GM12878 (cell line): ENCODE data around the gene NCKAP5. TPM values are rescaled to one million over a fixed set of nuclear protein-coding genes. Genes with fewer than 3 reads are reported as not detected.

Source experiments
- ATAC-seq: fragments of 200-7000 bp; cut with Tn5 transposase; 3 replicates; pipeline ENCODE4 v1.9.1; 2020; ENCODE audit warnings: mild to moderate bottlenecking, moderate library complexity
- BruUV-seq: library from RNA; stranded (reverse); fragments of 400-500 nt; replicated peaks from 2 replicates; lab custom pipeline; 2021; lab: Mats Ljungman, UMichigan
- CTCF ChIA-PET: fragments of 300-600 bp; sonication (Branson Sonifier 250); formaldehyde crosslinking; extraction: SDS; loops from one replicate; lab custom pipeline; 2021; ENCODE audit warnings: inconsistent platforms; lab: Yijun Ruan, JAX
- POLR2A ChIA-PET: fragments of 350-600 bp; formaldehyde crosslinking; extraction: SDS; loops from one replicate; lab custom pipeline; 2021; ENCODE audit warnings: inconsistent platforms; lab: Charles Lee
- RAD21 ChIA-PET: fragments of 300-600 bp; sonication (Branson Sonifier 250); formaldehyde crosslinking; loops from one replicate; lab custom pipeline; 2023; ENCODE audit warnings: antibody characterized with exemption; ENCODE audit not compliant: unreplicated experiment; lab: Charles Lee
- SMC1A ChIA-PET: fragments of 300-600 bp; sonication (Branson Sonifier 250); formaldehyde crosslinking; loops from one replicate; lab custom pipeline; 2023; ENCODE audit not compliant: unreplicated experiment, uncharacterized antibody; lab: Charles Lee
- DNase-seq: peaks from one replicate; pipeline ENCODE4 v3.0.0-alpha.2; 2011; ENCODE audit warnings: low read depth, low spot score
- FAIRE-seq: peaks from 3 replicates; lab custom pipeline; 2011; peaks lifted over from hg19 to GRCh38; lab: Jason Lieb, UNC
- H2AFZ ChIP-seq: 2 replicates; pipeline ENCODE4 v1.6.0; 2011; ENCODE audit warnings: low read depth, low read length, control low read depth; ENCODE audit not compliant: control insufficient read depth
- H3K27ac ChIP-seq: 2 replicates; pipeline ENCODE4 v1.5.1; 2011; ENCODE audit warnings: control low read depth; ENCODE audit not compliant: control insufficient read depth, insufficient read depth
- H3K27me3 ChIP-seq, 2 experiments: replicated peaks in 1 of 2; 2 replicates each; pipeline versions ENCODE4 v1.6.0 to v1.6.1; 2011; ENCODE audit warnings: low read length in 1 of 2; ENCODE audit not compliant: control insufficient read depth in 2 of 2, insufficient read depth in 2 of 2
- H3K36me3 ChIP-seq, 2 experiments: 2 replicates each; pipeline ENCODE4 v1.5.1; 2011; ENCODE audit warnings: low read length in 1 of 2; ENCODE audit not compliant: control insufficient read depth in 2 of 2, insufficient read depth in 2 of 2
- H3K4me1 ChIP-seq: 2 replicates; pipeline ENCODE4 v1.6.1; 2011; ENCODE audit warnings: mild to moderate bottlenecking, low read length, moderate library complexity, mixed read lengths; ENCODE audit not compliant: control insufficient read depth, insufficient read depth
- H3K4me2 ChIP-seq: 2 replicates; pipeline ENCODE4 v1.6.0; 2011; ENCODE audit warnings: control low read depth; ENCODE audit not compliant: control insufficient read depth, insufficient read depth
- H3K4me3 ChIP-seq: fragments of 200-600 bp; sonication (generic); 2 replicates; pipeline ENCODE4 v1.5.1; 2016
- H3K79me2 ChIP-seq: 2 replicates; pipeline ENCODE4 v1.6.0; 2011; ENCODE audit warnings: low read length; ENCODE audit not compliant: control insufficient read depth, insufficient read depth
- H3K9ac ChIP-seq: 2 replicates; pipeline ENCODE4 v1.8.0; 2011; ENCODE audit warnings: low read length, control low read depth, mixed read lengths; ENCODE audit not compliant: control insufficient read depth, insufficient read depth
- H3K9me3 ChIP-seq: replicated peaks from 3 replicates; pipeline ENCODE4 v1.5.1; 2011; ENCODE audit warnings: mild to moderate bottlenecking, low read length; ENCODE audit not compliant: control insufficient read depth, insufficient read depth
- H4K20me1 ChIP-seq: 2 replicates; pipeline ENCODE4 v1.6.0; 2011; ENCODE audit not compliant: control insufficient read depth, insufficient read depth
- BHLHE40 ChIP-seq, 2 experiments: fragments of 450-650 bp in 1 of 2; IDR thresholded peaks; 2 replicates each; pipeline ENCODE4 v1.6.1; 2011 to 2017; ENCODE audit warnings: low read depth in 2 of 2, borderline replicate concordance in 1 of 2, improper control_type of control experiment in 1 of 2, low read length in 1 of 2, mild to moderate bottlenecking in 1 of 2
- ESRRA ChIP-seq: IDR thresholded peaks from 2 replicates; pipeline ENCODE4 v1.6.1; 2012; ENCODE audit warnings: mild to moderate bottlenecking, low read length, improper control_type of control experiment
- EZH2 ChIP-seq: IDR thresholded peaks from 2 replicates; pipeline ENCODE4 v1.6.1; 2012; ENCODE audit warnings: low read depth, mild to moderate bottlenecking, control low read depth, inconsistent platforms, low read length, borderline replicate concordance; ENCODE audit not compliant: control insufficient read depth
- MTA2 ChIP-seq: fragments of 450-650 bp; IDR thresholded peaks from 2 replicates; pipeline ENCODE4 v1.6.1; 2016; ENCODE audit warnings: low read depth, mild to moderate bottlenecking, moderate library complexity
- POLR2A ChIP-seq: IDR thresholded peaks from 2 replicates; pipeline ENCODE4 v1.6.1; 2011; ENCODE audit warnings: low read depth, mild to moderate bottlenecking, low read length
- RFX5 ChIP-seq: IDR thresholded peaks from 2 replicates; pipeline ENCODE4 v1.6.1; 2011; ENCODE audit warnings: low read depth, low read length, improper control_type of control experiment
- TCF7 ChIP-seq: IDR thresholded peaks from 2 replicates; pipeline ENCODE4 v1.6.1; 2014; ENCODE audit warnings: antibody characterized with exemption, borderline replicate concordance
- ZNF24 ChIP-seq: fragments of 450-650 bp; IDR thresholded peaks from 2 replicates; pipeline ENCODE4 v1.6.1; 2017; ENCODE audit warnings: antibody characterized with exemption, mild to moderate bottlenecking
- ZSCAN29 ChIP-seq: fragments of 450-650 bp; IDR thresholded peaks from 2 replicates; pipeline ENCODE4 v1.6.1; 2017; ENCODE audit warnings: mild to moderate bottlenecking, moderate library complexity
- WGBS: methylation state at CpG from one replicate; pipeline ENCODE4 v1.1.6; 2016; ENCODE audit warnings: low lambda C conversion rate; ENCODE audit not compliant: insufficient replicate concordance, insufficient coverage; ENCODE audit errors: missing lambda C conversion rate; 5-methylcytosine and 5-hydroxymethylcytosine counted together
- in situ Hi-C: fragments of 300-500 bp; cut with MboI; formaldehyde crosslinking; loops from 9 replicates; pipeline ENCODE4 v1.14.3; 2018; ENCODE audit warnings: mixed read lengths
- intact Hi-C: fragments of 100-400 bp; cut with micrococcal nuclease; formaldehyde crosslinking; loops from one replicate; pipeline ENCODE4 v1.14.2; 2022; ENCODE audit not compliant: unreplicated experiment
- polyA plus RNA-seq, 11 experiments: library from polyadenylated mRNA; depleted of rRNA in 4 of 11; unstranded in 6 of 11; stranded (reverse) in 5 of 11; fragments of >200 nt; fragmentation: Nextera tagmentation in 4 of 11; fragmentation: Illumina TruSeq in 1 of 11; extraction: Ambion mirVana in 4 of 11; extraction: Trizol in 1 of 11; gene quantifications; 1 replicate in 1 of 11; 2 replicates in 10 of 11; pipeline versions ENCODE4 v1.2.1 to v1.2.3, GENCODE V29; 2011 to 2016; ENCODE audit warnings: inconsistent platforms in 2 of 11, missing spikeins in 2 of 11, low read depth in 1 of 11
- total RNA-seq, 4 experiments: library from RNA; depleted of rRNA in 3 of 4; stranded (reverse); fragments of >200 nt in 3 of 4; fragmentation: Illumina TruSeq in 1 of 4; extraction: Trizol in 1 of 4; gene quantifications; 2 replicates each; pipeline versions ENCODE4 v1.2.1 to v1.2.3, GENCODE V29; 2013 to 2021

Gene NCKAP5
- total and polyA plus RNA-seq, 10 of the 15 experiments (the other 5 are each of a cell fraction or from before 2014, with no cell fraction given), result 0.06 to 0.44 (median 0.16) TPM

DNA sequence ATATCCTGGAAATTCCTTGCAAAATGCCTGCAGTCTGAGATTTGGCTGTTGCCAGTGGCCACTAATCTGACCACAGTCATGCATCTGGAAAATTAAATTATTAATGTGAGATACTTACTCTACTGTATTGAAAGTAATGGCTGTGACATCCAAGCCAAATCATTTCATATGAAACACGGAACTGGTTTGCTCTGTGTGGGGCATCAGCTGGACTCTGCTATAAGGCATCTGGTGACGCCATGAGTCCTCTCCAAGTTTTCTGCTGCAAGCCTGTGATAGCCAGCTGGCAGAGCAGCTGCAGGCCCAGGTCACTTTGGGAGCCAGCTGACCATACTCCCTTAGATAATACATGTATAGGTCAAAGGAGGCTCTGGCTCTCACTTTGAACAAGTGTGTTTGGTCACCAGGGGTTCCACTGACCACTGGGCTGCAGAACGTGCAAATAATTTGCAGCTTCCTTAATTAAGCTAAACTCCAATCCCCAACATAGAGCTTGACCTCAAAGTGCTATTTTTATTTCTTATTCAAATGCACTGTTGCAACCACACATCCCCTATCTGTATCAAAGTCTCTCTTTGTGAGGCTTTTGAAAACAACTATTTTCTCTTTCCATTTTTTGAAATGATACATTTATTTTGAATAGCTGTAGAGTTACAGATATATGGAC, 152.9 kb downstream of the NCKAP5 start:
- peak; percentile 22 for ATAC-seq
- WGBS, result 17% methylated on average over 3 of the region's 3 CpGs
- H3K27me3 ChIP-seq, result peaks cover 0 to 4% of the 10 kb centered on the region in 2 experiments; a peak in 1 of 4 replicates
- intact Hi-C loops (no loop called here), in situ Hi-C loops (no loop called here)
- no peak for FAIRE-seq
- no peak overlapping the region for H2AFZ ChIP-seq
- DNase-seq, result no peak
- H3K4me2 ChIP-seq, result no peak overlapping the region
- ChIA-PET RAD21 (interaction anchor here (1.0 to 1.5 kb wide), 4 partner anchors 54 to 145 kb away, joined by 4 to 6 read pairs (median 5); no protein-coding TSS in a partner anchor), SMC1A (interaction anchor here (0.6 to 3.5 kb wide), 7 partner anchors 11 to 935 kb away, joined by 3 to 20 read pairs (median 3); no protein-coding TSS in a partner anchor), CTCF (interaction anchor here (1.2 to 1.6 kb wide), 4 partner anchors 11 to 146 kb away, joined by 3 to 6 read pairs (median 4); no protein-coding TSS in a partner anchor), POLR2A (no interaction called here)
- no peaks in the 10 kb centered on the region for H3K9me3 ChIP-seq
- no peaks in the 10 kb centered on the region for H3K36me3 ChIP-seq
- TF ChIP-seq ESRRA (no peak), MTA2 (0 out of 2 replicates have a peak, but pooled peaks have one; percentile 30), POLR2A (no peak), ZNF24 (no peak), TCF7 (no peak), ZSCAN29 (no peak), BHLHE40 (IDR thresholded peaks at IDR 0.05; ENCODE audit: borderline replicate concordance in 1 of 2, low read depth in 2 of 2, low read length in 1 of 2) (peak; percentile 52 to 65; a peak in 2 of 4 replicates), EZH2 (no peak), RFX5 (no peak)
- H3K4me1 ChIP-seq, result no peaks in the 10 kb centered on the region
- no peaks in the 10 kb centered on the region for H3K79me2 ChIP-seq
- H3K9ac ChIP-seq, result no peak overlapping the region
- H3K27ac ChIP-seq, result no peak overlapping the region
- H3K4me3 ChIP-seq, result no peak overlapping the region
- BruUV-seq, result no TSS peak
- H4K20me1 ChIP-seq, result no peaks in the 10 kb centered on the region
